ENCODE measurements around the gene ICE1. TPM values are rescaled to one million over a fixed set of nuclear protein-coding genes. Genes with fewer than 3 reads are reported as not detected.

ICE1 gene
- total RNA-seq, 1 experiment from 2014 or later = 48.9 TPM

GRCh38 chr5:5521478-5521877 is 99.0 kb downstream of the ICE1 start (continued):
- no peak for TF ChIP-seq ATF6 (CRISPR knock-in tag; IDR thresholded peaks at IDR 0.05)
- no peak for TF ChIP-seq NR3C1 (CRISPR knock-in tag; conservative IDR thresholded peaks at IDR 0.05; ENCODE audit: low read depth)
- TF ChIP-seq ATF3 (CRISPR knock-in tag; conservative IDR thresholded peaks at IDR 0.05) = no peak
- TF ChIP-seq SMAD4 (CRISPR knock-in tag; IDR thresholded peaks at IDR 0.05) = no peak
- TF ChIP-seq E2F4 (CRISPR knock-in tag; IDR thresholded peaks at IDR 0.05; ENCODE audit: borderline replicate concordance, low read depth) = no peak
- TF ChIP-seq ZNF219 (CRISPR knock-in tag; IDR thresholded peaks at IDR 0.05; ENCODE audit: borderline replicate concordance) = no peak
- TF ChIP-seq E2F5 (CRISPR knock-in tag; IDR thresholded peaks at IDR 0.05) = no peak
- TF ChIP-seq ATF2 (CRISPR knock-in tag; IDR thresholded peaks at IDR 0.05; ENCODE audit: borderline replicate concordance, low read depth) = no peak
- no peak for TF ChIP-seq SP1 (CRISPR knock-in tag; conservative IDR thresholded peaks at IDR 0.05)
- TF ChIP-seq MLX (CRISPR knock-in tag; IDR thresholded peaks at IDR 0.05) = no peak
- no peak for TF ChIP-seq ETV6 (CRISPR knock-in tag; IDR thresholded peaks at IDR 0.05)
- no peak for TF ChIP-seq TEAD1 (CRISPR knock-in tag; IDR thresholded peaks at IDR 0.05)
- TF ChIP-seq PRDM15 (CRISPR knock-in tag; IDR thresholded peaks at IDR 0.05) = no peak

- Mint-ChIP-seq H3K27ac (peak overlapping the region; percentile 95), H3K36me3 (peaks cover 30% of the 10 kb centered on the region), H3K4me3 (no peak overlapping the region), H3K9me3 (peaks cover 40% of the 10 kb centered on the region), H3K27me3 (ENCODE audit: low read depth) (peaks cover under 1% of the 10 kb centered on the region; the same call in 1 of the 2 replicates), H3K4me1 (peaks cover 49% of the 10 kb centered on the region)
- ChIA-PET CTCF (interaction anchor here (1.0 to 1.4 kb wide), 3 partner anchors 25 to 167 kb away, joined by 3 to 6 read pairs (median 5); no protein-coding TSS in a partner anchor), POLR2A (no interaction called here)
- no peak for DNase-seq (ENCODE audit: low spot score)
- peak; percentile 92 for ATAC-seq
- TF ChIP-seq STAT6 (CRISPR knock-in tag; conservative IDR thresholded peaks at IDR 0.05; ENCODE audit: low read depth) = no peak
- no peak for TF ChIP-seq E2F5 (CRISPR knock-in tag; IDR thresholded peaks at IDR 0.05)
- TF ChIP-seq NR3C1 (CRISPR knock-in tag; conservative IDR thresholded peaks at IDR 0.05; ENCODE audit: low read depth) = no peak
- TF ChIP-seq SMAD4 (CRISPR knock-in tag; IDR thresholded peaks at IDR 0.05) = no peak
- no peak for TF ChIP-seq ZNF232 (CRISPR knock-in tag; IDR thresholded peaks at IDR 0.05)
- TF ChIP-seq ZNF532 (CRISPR knock-in tag; IDR thresholded peaks at IDR 0.05; ENCODE audit: borderline replicate concordance) = no peak
Measured at GRCh38 chr5:5522336-5522735, 99.9 kb downstream of the ICE1 start.

Measured in WTC11 (cell line).